ENCODE measurements around the gene PRTG. TPM values are rescaled to one million over a fixed set of nuclear protein-coding genes. Genes with fewer than 3 reads are reported as not detected.

PRTG gene
- polyA plus RNA-seq, 1 of the 3 experiments (the other 2 are of a cell fraction), result 3.0 TPM

DNA sequence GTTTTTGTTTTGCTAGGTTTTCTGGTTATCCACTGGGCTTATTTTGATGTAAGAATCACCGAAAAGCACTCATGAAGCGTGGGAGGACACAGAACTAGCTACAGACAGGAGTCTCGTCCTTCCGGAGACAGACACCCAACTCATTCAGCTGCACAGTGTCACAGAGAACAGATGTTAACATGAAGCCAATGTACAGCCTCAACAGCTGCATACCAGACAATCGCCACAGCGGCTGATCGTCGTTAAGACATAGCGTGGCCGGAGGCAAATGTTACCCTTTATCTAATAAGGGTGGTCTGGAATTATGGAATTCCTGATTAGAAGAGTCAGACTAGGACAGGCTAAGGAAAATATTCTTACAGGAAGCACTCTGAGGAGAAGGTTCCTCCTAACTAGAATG lies 153.7 kb downstream of the PRTG start (continued):
- TF ChIP-seq FOXM1 (IDR thresholded peaks at IDR 0.05; ENCODE audit: low read depth) (no peak), TAF1 (IDR thresholded peaks at IDR 0.05; ENCODE audit: borderline replicate concordance, low read depth, low read length) (no peak), FOSL2 (IDR thresholded peaks at IDR 0.05; ENCODE audit: borderline replicate concordance, low read depth) (no peak), GATA2 (CRISPR knock-in tag; IDR thresholded peaks at IDR 0.05) (peak; percentile 84), CHD2 (IDR thresholded peaks at IDR 0.05; ENCODE audit: low read length, partially characterized antibody) (peak; percentile 78)

DNA sequence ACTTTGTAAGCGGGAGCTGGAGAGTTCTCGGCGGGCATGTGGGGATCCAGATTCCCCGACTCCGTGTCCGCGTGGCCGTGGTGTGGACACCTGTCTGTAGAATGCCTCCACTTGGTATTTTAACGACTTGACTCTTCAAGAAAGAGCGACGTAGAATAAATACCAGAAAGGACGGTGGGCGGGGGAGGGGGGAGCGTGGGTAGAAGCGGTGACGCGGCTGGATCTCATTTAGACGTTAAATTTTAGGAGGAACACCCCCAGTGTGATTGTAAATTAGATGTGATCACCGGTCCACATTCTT lies 154.2 kb downstream of the PRTG start:
- H3F3A ChIP-seq (replicated peaks; ENCODE audit: insufficient read depth), result peaks cover 3% of the 10 kb centered on the region
- TF ChIP-seq RFX5 (IDR thresholded peaks at IDR 0.05; ENCODE audit: low read length) (no peak), MXI1 (IDR thresholded peaks at IDR 0.05; ENCODE audit: low read depth, low read length) (peak; percentile 37; the same call in 1 of the 2 replicates)
- peak overlapping the region; percentile 85 for H3K4me2 ChIP-seq
- H4K20me1 ChIP-seq (ENCODE audit: insufficient read depth), result no peaks in the 10 kb centered on the region
- peak overlapping the region; percentile 72 to 85; a peak in 3 of 4 replicates for H3K27ac ChIP-seq (ENCODE audit: low read depth in 2 of 2, low read length in 1 of 2)
- 5% methylated on average over 15 of the region's 19 CpGs for WGBS (ENCODE audit: low lambda C conversion rate)
- peak overlapping the region; percentile 94 for H2AFZ ChIP-seq (ENCODE audit: low read depth)
- H3K9ac ChIP-seq, result peak overlapping the region; percentile 80
- H3K27me3 ChIP-seq (ENCODE audit: insufficient read depth), result no peaks in the 10 kb centered on the region
- DNase-seq, result no peak
- peak overlapping the region; percentile 71 to 77 for H3K4me3 ChIP-seq (ENCODE audit: low read depth in 2 of 2, low read length in 1 of 2)
- POLR2A ChIA-PET, result no interaction called here
- H3K4me1 ChIP-seq (ENCODE audit: control insufficient read depth in 1 of 2, insufficient read depth in 2 of 2, low read depth in 1 of 2, low read length in 1 of 2), result peaks cover 0 to 15% of the 10 kb centered on the region in 2 experiments; a peak in 2 of 4 replicates
- CTCF ChIA-PET, result interaction anchor here (0.7 to 0.9 kb wide), 2 partner anchors 13 to 257 kb away, joined by 3 to 4 read pairs; no protein-coding TSS in a partner anchor
- H3K9me2 ChIP-seq, result no peaks in the 10 kb centered on the region
- H3K36me3 ChIP-seq (replicated peaks in 1 of 2; ENCODE audit: control insufficient read depth in 1 of 2, insufficient read depth in 2 of 2, low read length in 1 of 2), result no peaks in the 10 kb centered on the region
- peaks cover 21% of the 10 kb centered on the region for H3K79me2 ChIP-seq (ENCODE audit: insufficient read depth)
- no peaks in the 10 kb centered on the region for H3K9me3 ChIP-seq

DNA sequence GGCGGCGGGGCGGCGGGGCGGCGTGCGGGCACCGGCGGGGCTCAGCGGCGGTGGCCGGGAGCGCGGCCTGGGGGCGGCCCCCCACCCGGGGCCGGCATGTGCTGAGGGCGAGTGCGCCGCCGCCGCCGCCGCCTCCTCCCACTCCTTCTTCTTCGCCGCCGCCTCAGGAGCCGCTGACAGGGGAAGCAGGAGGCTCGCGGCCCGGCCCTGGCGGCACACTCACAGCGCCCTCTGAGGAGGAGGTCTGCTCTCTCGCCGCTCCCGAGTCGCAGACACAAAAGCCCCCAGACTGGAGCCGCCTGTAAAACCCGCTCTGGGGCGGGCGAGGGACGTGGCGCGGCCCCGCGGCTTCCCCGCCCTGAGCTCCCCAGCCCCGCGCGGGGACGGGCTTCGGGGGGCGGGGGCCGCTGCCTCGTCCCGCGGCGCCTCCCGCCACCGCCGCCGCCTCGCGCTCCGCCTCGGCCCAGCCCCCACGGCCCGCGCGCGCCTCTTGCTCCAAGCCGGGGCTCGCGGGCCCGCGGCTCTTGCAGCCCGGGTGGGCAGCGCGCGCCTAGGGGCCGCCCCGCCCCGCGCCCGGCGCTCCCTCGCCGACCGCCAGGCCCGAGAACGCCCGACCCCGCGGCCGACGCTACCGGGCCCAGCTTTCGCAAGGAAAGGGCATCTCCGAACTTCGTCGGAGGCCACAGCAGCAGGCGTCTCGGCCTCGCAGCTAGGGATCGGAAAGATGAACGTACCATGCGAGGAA lies 154.7 kb downstream of the PRTG start, which contains the start of gene PYGO1:
PYGO1 (minus strand) TSS at position 276 of the 745 bp plus-strand sequence. CDS start 462 bp downstream, outside the sequence.
- WGBS (ENCODE audit: low lambda C conversion rate), result 3% methylated on average over 7 of the region's 107 CpGs
- Histone ChIP-seq H3K9ac (peak within 1 kb of the TSS; percentile 81), H3K36me3 (replicated peaks in 1 of 2; ENCODE audit: control insufficient read depth in 1 of 2, insufficient read depth in 2 of 2, low read length in 1 of 2) (no peaks in the 10 kb centered on the region), H3K9me3 (no peaks in the 10 kb centered on the region), H2AFZ (ENCODE audit: low read depth) (peak within 1 kb of the TSS; percentile 94), H3K79me2 (ENCODE audit: insufficient read depth) (peaks cover 21% of the 10 kb centered on the region), H3K4me3 (ENCODE audit: low read depth in 2 of 2, low read length in 1 of 2) (peak within 1 kb of the TSS; percentile 77 to 80), H3K4me1 (ENCODE audit: control insufficient read depth in 1 of 2, insufficient read depth in 2 of 2, low read depth in 1 of 2, low read length in 1 of 2) (peaks cover 0 to 15% of the 10 kb centered on the region in 2 experiments; a peak in 2 of 4 replicates), H3F3A (replicated peaks; ENCODE audit: insufficient read depth) (peaks cover 3% of the 10 kb centered on the region), H4K20me1 (ENCODE audit: insufficient read depth) (no peaks in the 10 kb centered on the region), H3K27me3 (ENCODE audit: insufficient read depth) (no peaks in the 10 kb centered on the region), H3K27ac (ENCODE audit: low read depth in 2 of 2, low read length in 1 of 2) (peak within 1 kb of the TSS; percentile 72 to 85), H3K9me2 (no peaks in the 10 kb centered on the region), H3K4me2 (peak within 1 kb of the TSS; percentile 87)
- POLR2A ChIA-PET, result no interaction called here
- TF ChIP-seq RAD21 (IDR thresholded peaks at IDR 0.05; ENCODE audit: low read length), result no peak
- TF ChIP-seq POLR2AphosphoS5 (IDR thresholded peaks at IDR 0.05; ENCODE audit: low read depth, low read length), result peak; percentile 43
- TF ChIP-seq, protein P1, sequence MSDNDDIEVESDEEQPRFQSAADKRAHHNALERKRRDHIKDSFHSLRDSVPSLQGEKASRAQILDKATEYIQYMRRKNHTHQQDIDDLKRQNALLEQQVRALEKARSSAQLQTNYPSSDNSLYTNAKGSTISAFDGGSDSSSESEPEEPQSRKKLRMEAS (IDR thresholded peaks at IDR 0.05; ENCODE audit: low read depth), result peak; percentile 76
- TF ChIP-seq MXI1 (IDR thresholded peaks at IDR 0.05; ENCODE audit: low read depth, low read length), result peak; percentile 9; the same call in 1 of the 2 replicates
- peak; percentile 45; the same call in 1 of the 2 replicates for TF ChIP-seq TAF1 (IDR thresholded peaks at IDR 0.05; ENCODE audit: borderline replicate concordance, low read depth, low read length)
- peak; percentile 6; the same call in 1 of the 2 replicates for TF ChIP-seq RCOR1 (IDR thresholded peaks at IDR 0.05; ENCODE audit: low read length)
- DNase-seq, result peak; percentile 87
- CTCF ChIA-PET, result interaction anchor here (0.7 to 0.9 kb wide), 2 partner anchors 14 to 258 kb away, joined by 3 to 4 read pairs; no protein-coding TSS in a partner anchor

All from SK-N-SH (cell line).